Stomach (tissue), 9 donors: Measurements from ENCODE around the gene DPYD. TPM values are rescaled to one million over a fixed set of nuclear protein-coding genes. Genes with fewer than 3 reads are reported as not detected.
"Not testable (repeated sequence)": the region's sequence is repeated elsewhere in the genome, so short reads cannot be mapped to it uniquely, and the experiment has no call there.

Experiments
- DNase-seq, 2 donors: peaks; one replicate each; pipeline versions ENCODE4 v3.0.0 to v3.0.0-alpha.2; 2013 to 2019
- H3K27ac ChIP-seq, 5 donors: fragments of 200-600 bp in 4 of 5; sonication (generic) in 4 of 5; one replicate each; pipeline ENCODE4 v1.5.1; 2013 to 2019; ENCODE audit warnings: mild to moderate bottlenecking in 1 of 5, moderate library complexity in 1 of 5
- H3K27me3 ChIP-seq, 3 donors: fragments of 200-600 bp; sonication (generic); one replicate each; pipeline ENCODE4 v1.5.1; 2017 to 2019; ENCODE audit warnings: mixed run types in 1 of 3
- H3K36me3 ChIP-seq, 4 donors: fragments of 200-600 bp; sonication (generic); 1 replicate in 3 of 4; 2 replicates in 1 of 4; pipeline ENCODE4 v1.5.1; 2016 to 2019
- H3K4me1 ChIP-seq, 4 donors: fragments of 200-600 bp; sonication (generic); one replicate each; pipeline ENCODE4 v1.5.1; 2016 to 2019
- H3K4me3 ChIP-seq, 4 donors: fragments of 200-600 bp; sonication (generic) in 3 of 4; one replicate each; pipeline ENCODE4 v1.5.1; 2016 to 2019; ENCODE audit warnings: mild to moderate bottlenecking in 1 of 4
- H3K9me3 ChIP-seq, 4 donors: fragments of 200-600 bp; sonication (generic); one replicate each; pipeline ENCODE4 v1.5.1; 2016 to 2019
- EP300 ChIP-seq: sonication (generic); formaldehyde crosslinking; IDR thresholded peaks from one replicate; pipeline ENCODE4 v1.6.1; 2017; ENCODE audit warnings: antibody characterized with exemption
- POLR2A ChIP-seq, 4 donors: fragments of 450-650 bp; IDR thresholded peaks; one replicate each; pipeline ENCODE4 v1.6.1; 2016; ENCODE audit warnings: antibody characterized with exemption in 4 of 4, control low read depth in 2 of 4, mild to moderate bottlenecking in 1 of 4, moderate library complexity in 1 of 4
- POLR2AphosphoS5 ChIP-seq, 3 donors: sonication (generic); formaldehyde crosslinking; IDR thresholded peaks; one replicate each; pipeline ENCODE4 v1.6.1; 2016; ENCODE audit warnings: antibody characterized with exemption in 3 of 3
- WGBS, 5 donors: extraction: QIAGEN DNeasy Blood & Tissue Kit in 3 of 5; methylation state at CpG; one replicate each; pipeline versions ENCODE4 v1.1.5 to v1.1.7; 2013 to 2018; 5-methylcytosine and 5-hydroxymethylcytosine counted together
- intact Hi-C: fragments of 100-400 bp; cut with DNase I; formaldehyde crosslinking; loops from one replicate; pipeline ENCODE4 v1.15.1; 2023; ENCODE audit warnings: low total_unique reads
- polyA plus RNA-seq, 3 donors: library from polyadenylated mRNA; stranded (reverse); fragments of 200-250 nt; gene quantifications; one replicate each; pipeline ENCODE4 v1.2.3, GENCODE V29; 2013
- total RNA-seq, 5 donors: library from RNA; depleted of rRNA; stranded (reverse); fragments of >200 nt; gene quantifications; one replicate each; pipeline versions ENCODE4 v1.1.0 to v1.2.3, GENCODE V29; 2014 to 2016
- TF ChIP-seq, protein P1 (sequence below), 7 experiments: fragments of 450-650 bp in 4 of 7; fragments of 200-600 bp in 3 of 7; sonication (generic) in 3 of 7; IDR thresholded peaks; one replicate each; pipeline ENCODE4 v1.5.1; 2016 to 2019; ENCODE audit warnings: antibody characterized with exemption in 7 of 7, control low read depth in 2 of 7, mild to moderate bottlenecking in 1 of 7
- donor health status: healthy with polysubstance abuse.
- donor health status: Bipolar disorder and iron deficiency.
- donor health status: healthy.

The DPYD gene
- total and polyA plus RNA-seq, 8 donors = 7.5 to 58.2 (median 18.2) TPM

DNA sequence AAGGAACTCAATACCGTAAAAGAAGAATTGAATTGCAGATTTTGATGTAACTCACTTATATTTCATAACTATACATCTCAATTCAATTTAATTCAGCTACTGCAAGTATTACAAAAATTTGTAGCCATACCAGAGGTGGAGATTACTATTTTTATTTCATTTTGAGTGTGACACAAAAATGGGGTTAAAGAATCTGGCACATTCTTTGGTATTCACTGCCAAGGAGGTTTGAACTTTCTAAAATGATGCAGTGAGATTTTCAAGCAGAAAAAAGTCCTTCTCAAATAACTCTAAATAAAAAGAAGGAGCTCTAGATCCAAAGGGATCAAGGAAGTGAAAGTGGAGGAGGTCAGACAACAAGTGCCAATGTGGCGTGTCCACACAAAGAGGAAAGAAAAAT is 569.0 kb downstream of the DPYD start:
- Histone ChIP-seq H3K4me1 (no peaks in the 10 kb centered on the region), H3K27ac (no peak overlapping the region), H3K36me3 (no peaks in the 10 kb centered on the region), H3K9me3 (no peaks in the 10 kb centered on the region), H3K27me3 (no peaks in the 10 kb centered on the region), H3K4me3 (no peak overlapping the region)
- intact Hi-C loops = no loop called here
- WGBS, 5 donors = 65 to 82% (median 76%) methylated on average over 2 of the region's 2 CpGs
- TF ChIP-seq EP300 (no peak), POLR2A (IDR thresholded peaks at IDR 0.05) (no peak), POLR2AphosphoS5 (IDR thresholded peaks at IDR 0.05) (no peak)
- TF ChIP-seq, protein P1, sequence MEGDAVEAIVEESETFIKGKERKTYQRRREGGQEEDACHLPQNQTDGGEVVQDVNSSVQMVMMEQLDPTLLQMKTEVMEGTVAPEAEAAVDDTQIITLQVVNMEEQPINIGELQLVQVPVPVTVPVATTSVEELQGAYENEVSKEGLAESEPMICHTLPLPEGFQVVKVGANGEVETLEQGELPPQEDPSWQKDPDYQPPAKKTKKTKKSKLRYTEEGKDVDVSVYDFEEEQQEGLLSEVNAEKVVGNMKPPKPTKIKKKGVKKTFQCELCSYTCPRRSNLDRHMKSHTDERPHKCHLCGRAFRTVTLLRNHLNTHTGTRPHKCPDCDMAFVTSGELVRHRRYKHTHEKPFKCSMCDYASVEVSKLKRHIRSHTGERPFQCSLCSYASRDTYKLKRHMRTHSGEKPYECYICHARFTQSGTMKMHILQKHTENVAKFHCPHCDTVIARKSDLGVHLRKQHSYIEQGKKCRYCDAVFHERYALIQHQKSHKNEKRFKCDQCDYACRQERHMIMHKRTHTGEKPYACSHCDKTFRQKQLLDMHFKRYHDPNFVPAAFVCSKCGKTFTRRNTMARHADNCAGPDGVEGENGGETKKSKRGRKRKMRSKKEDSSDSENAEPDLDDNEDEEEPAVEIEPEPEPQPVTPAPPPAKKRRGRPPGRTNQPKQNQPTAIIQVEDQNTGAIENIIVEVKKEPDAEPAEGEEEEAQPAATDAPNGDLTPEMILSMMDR (IDR thresholded peaks at IDR 0.05) = no peak
- no peak for DNase-seq

GRCh38 chr1:97350662-97351061 is 570.2 kb downstream of the DPYD start:
- intact Hi-C loops = no loop called here
- Histone ChIP-seq H3K36me3 (no peaks in the 10 kb centered on the region), H3K27ac (no peak overlapping the region), H3K4me3 (no peak overlapping the region), H3K4me1 (no peaks in the 10 kb centered on the region), H3K9me3 (no peaks in the 10 kb centered on the region), H3K27me3 (no peaks in the 10 kb centered on the region)
- 58 to 73% (median 60%) methylated on average over 2 of the region's 2 CpGs for WGBS, 5 donors
- no peak for TF ChIP-seq EP300
- TF ChIP-seq POLR2AphosphoS5 (IDR thresholded peaks at IDR 0.05) = no peak
- TF ChIP-seq POLR2A (IDR thresholded peaks at IDR 0.05) = no peak
- TF ChIP-seq, protein P1 (IDR thresholded peaks at IDR 0.05) = no peak
- DNase-seq = no peak

DNA sequence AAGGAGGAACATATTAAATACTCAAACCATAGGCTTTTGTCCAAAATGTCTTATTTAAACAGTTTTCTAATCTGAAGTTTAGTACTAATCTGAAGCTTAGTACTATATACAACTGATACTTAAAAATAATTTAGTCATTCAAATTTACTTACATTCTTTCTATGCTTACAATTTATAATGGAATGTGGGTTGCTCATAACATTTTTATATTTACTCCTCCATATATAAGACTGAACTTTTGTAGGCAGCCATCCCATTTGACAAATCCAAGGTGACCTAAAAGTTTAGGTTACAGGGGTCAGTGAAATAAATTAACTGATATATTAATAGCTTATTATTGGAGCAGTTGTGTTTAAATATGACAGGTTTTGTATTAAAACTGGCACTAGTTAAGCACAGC is 570.6 kb downstream of the DPYD start:
- H3K27ac ChIP-seq = no peak overlapping the region
- no peak for TF ChIP-seq POLR2AphosphoS5 (IDR thresholded peaks at IDR 0.05)
- no peak for TF ChIP-seq POLR2A (IDR thresholded peaks at IDR 0.05)
- no peaks in the 10 kb centered on the region for H3K27me3 ChIP-seq
- no peaks in the 10 kb centered on the region for H3K36me3 ChIP-seq
- intact Hi-C loops = no loop called here
- no peaks in the 10 kb centered on the region for H3K4me1 ChIP-seq
- H3K4me3 ChIP-seq = no peak overlapping the region
- no peak for DNase-seq
- H3K9me3 ChIP-seq = no peaks in the 10 kb centered on the region

- DNase-seq, H3K27ac ChIP-seq, H3K36me3 ChIP-seq, H3K9me3 ChIP-seq, H3K4me1 ChIP-seq, H3K4me3 ChIP-seq, H3K27me3 ChIP-seq, intact Hi-C loops: not testable (repeated sequence)
- WGBS, 5 donors = 89 to 91% methylated on average over 1 of the region's 1 CpG; no CpG with 5 or more reads in 3 of the 5 donors
Measured at GRCh38 chr1:97349794-97350193, 571.0 kb downstream of the DPYD start.

DNA sequence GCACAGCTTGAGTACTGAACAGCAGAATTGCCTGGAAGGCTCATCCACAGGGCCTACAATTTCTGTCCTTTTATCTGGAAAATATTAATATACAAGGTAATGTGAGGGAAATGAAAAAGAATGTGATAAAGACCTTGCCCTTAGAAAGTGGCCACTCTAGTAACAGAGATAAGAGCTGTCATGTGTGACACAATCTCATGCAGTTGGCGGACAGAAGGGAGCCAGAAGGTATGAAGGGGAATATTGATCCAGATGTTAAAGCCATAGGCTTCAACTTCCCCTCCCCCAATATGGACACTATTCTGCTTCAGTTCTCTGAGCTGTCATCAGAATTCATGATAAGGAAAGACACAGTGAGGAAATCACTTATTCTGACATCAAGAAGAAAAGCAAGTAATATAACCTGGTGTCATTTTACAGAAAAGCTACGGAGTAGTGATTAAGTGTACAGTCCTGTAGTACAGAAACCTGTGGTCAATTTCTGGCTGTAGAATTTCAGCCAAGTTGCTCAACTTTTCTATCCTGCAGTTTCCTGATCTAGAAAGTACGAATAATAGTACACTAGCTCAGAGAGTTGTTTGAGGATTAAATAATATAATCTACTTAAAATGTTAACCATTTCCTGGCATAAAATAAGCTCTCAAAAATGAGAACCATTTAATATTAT is 572.1 kb downstream of the DPYD start:
- no peak for DNase-seq
- TF ChIP-seq POLR2AphosphoS5 (IDR thresholded peaks at IDR 0.05) = no peak
- TF ChIP-seq, protein P1 (IDR thresholded peaks at IDR 0.05) = no peak
- TF ChIP-seq POLR2A (IDR thresholded peaks at IDR 0.05) = no peak
- no peak for TF ChIP-seq EP300
- Histone ChIP-seq H3K4me3 (no peak overlapping the region), H3K9me3 (no peaks in the 10 kb centered on the region), H3K27me3 (no peaks in the 10 kb centered on the region), H3K27ac (no peak overlapping the region), H3K4me1 (no peaks in the 10 kb centered on the region), H3K36me3 (no peaks in the 10 kb centered on the region)
- intact Hi-C loops = no loop called here
- WGBS, 5 donors = 72 to 82% (median 74%) methylated on average over 3 of the region's 3 CpGs
